ENCODE measurements around the gene CINP.
"Not testable (repeated sequence)": the region's sequence is repeated elsewhere in the genome, so short reads cannot be mapped to it uniquely, and the experiment has no call there.

The CINP gene

DNA sequence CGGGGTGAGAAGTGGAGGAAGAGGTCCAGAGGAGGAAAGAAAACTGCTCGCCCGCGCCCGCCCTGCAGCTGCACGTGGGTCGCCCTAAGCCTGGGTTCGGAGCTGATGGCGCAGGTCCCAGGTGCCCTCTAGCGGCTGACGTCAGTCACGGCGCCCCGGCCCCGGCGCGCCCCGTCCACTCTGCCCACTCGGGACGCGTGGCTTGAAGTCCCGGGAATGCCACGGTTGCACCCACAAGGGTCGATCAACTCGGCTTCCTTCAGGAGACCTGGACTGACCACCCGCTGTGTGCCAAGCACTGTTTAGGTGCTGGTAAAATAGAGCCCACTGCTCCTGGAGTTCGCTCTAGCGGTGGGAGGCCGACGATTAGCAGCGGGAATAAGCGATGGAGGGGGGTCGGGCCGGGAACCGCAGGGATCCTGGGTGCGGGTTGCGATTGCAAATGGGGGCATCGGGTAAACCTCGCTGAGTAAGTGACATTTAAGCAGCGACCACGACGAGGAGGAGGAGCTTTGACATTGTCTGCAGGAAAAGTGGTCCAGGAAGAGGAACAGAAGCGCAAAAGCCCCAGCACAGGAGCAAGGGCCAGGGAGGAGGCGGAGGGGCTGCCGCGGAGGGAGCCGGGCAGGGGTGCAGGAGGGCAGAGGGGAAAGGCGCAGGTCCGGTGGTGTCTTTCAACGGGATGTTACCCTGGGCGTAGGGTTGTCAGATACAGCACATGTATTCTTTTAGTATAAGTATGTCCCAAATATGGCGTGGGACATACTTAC is 48.3 kb downstream of the CINP start:
- Histone ChIP-seq H3K36me3 (ENCODE audit: insufficient read depth, low read length) (no peaks in the 10 kb centered on the region), H3K4me1 (ENCODE audit: insufficient read depth, low read length) (peaks cover 14% of the 10 kb centered on the region), H3K27me3 (ENCODE audit: insufficient read depth, low read length) (no peaks in the 10 kb centered on the region), H3K4me3 (ENCODE audit: low read length) (peak overlapping the region; percentile 56), H2AFZ (ENCODE audit: low read depth, low read length) (peak overlapping the region; percentile 73), H3K9me3 (ENCODE audit: low read length) (no peaks in the 10 kb centered on the region)

DNA sequence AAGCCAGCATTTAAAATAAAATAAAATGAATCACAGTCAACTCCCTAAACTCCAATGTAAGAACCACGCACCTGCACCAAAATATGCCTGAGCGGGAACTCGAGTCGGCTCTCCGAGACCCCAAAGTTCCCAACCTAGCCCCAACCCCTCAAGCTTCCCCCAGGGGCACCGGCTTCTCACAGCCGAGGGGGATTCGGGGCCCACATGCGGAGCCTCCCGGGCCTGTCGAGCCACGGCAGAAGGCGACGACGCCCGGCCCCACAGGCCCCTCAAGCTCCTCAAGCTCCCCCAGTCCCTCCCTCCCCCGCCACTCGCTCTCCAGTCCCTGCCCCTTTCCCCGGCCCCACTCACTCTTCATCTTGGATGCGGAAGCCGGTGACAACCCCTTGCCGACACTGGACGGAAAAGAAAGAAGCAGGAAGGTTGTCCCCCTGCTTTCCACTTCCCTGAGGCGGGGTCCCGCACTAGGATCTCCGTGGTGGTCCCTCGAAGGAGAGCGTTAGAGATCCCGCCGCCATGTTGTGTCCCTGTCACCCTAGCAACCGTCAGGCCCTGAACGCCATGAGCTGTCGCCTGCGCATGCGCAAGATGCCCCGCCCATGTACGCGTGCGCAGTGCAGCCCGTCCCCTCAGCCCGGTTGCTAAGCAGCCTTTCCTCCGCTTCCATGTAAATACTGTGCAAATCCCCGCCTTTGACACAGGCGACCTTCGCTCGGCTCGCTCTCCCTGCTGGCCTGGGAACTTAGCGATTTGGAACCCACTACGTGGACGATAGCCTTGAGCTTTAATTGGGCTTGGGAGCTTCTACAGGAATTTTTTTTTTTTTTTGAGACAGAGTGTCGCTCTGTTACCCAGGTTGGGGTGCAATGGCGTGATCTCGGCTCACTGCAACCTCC is 57.8 kb downstream of the CINP start, which contains the start of gene MOK:
TSS of gene MOK (minus strand) at position 554 of the 896 bp plus-strand sequence. CDS start at position 358, 196 bp downstream.
- Histone ChIP-seq H3K9me3 (ENCODE audit: low read length) (no peaks in the 10 kb centered on the region), H2AFZ (ENCODE audit: low read depth, low read length) (peak within 1 kb of the TSS; percentile 79), H3K36me3 (ENCODE audit: insufficient read depth, low read length) (no peaks in the 10 kb centered on the region), H3K4me1 (ENCODE audit: insufficient read depth, low read length) (peaks cover 8% of the 10 kb centered on the region), H3K4me3 (ENCODE audit: low read length) (peak within 1 kb of the TSS; percentile 73), H3K27me3 (ENCODE audit: insufficient read depth, low read length) (no peaks in the 10 kb centered on the region)

DNA sequence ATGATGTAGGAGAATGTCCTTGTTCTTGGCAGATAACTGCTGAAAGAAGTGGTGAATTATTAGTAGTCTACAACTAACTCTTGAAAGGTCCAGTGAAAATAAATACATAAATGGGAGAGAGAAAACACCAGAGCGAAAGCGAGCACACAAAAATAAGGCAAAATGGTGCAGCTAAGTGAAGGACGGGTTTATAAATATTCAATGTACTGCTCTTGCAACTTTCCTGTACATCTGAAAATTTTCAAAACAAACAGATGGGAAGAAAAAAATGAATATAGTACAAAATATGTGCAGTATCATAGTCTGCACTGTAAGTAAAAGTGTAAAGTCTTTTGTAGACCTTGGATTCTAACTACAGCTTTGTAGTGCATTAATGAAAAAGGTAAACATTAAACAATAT is 59.0 kb downstream of the CINP start:
- no peaks in the 10 kb centered on the region for H3K36me3 ChIP-seq (ENCODE audit: insufficient read depth, low read length)
- no peaks in the 10 kb centered on the region for H3K27me3 ChIP-seq (ENCODE audit: insufficient read depth, low read length)
- H3K4me3 ChIP-seq (ENCODE audit: low read length) = peak overlapping the region; percentile 73
- no peaks in the 10 kb centered on the region for H3K9me3 ChIP-seq (ENCODE audit: low read length)
- no peak overlapping the region for H2AFZ ChIP-seq (ENCODE audit: low read depth, low read length)
- peaks cover 8% of the 10 kb centered on the region for H3K4me1 ChIP-seq (ENCODE audit: insufficient read depth, low read length)

DNA sequence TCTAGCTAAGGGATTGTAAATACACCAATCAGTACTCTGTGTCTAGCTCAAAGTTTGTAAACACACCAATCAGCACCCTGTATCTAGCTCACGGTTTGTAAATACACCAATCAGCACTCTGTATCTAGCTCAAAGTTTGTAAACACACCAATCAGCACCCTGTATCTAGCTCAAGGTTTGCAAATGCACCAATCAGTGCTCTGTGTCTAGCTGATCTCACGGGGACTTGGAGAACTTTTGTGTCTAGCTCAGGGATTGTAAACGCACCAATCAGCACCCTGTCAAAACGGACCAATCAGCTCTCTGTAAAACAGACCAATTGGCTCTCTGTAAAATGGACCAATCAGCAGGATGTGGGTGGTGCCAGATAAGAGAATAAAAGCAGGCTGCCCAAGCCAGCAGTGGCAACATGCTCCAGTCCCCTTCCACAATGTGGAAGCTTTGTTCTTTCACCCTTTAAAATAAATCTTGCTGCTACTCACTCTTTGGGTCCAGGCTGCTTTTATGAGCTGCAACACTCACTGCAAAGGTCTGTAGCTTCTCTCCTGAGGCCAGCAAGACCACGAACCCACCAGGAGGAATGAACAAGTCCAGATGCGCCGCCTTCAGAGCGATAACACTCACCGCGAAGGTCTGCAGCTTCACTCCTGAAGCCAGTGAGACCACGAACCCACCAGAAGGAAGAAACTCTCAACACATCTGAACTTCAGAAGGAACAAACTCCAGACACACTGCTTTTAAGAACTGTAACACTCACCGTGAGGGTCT is 64.2 kb downstream of the CINP start:
- not testable (repeated sequence) for H3K36me3 ChIP-seq (ENCODE audit: insufficient read depth, low read length); H3K27me3 ChIP-seq (ENCODE audit: insufficient read depth, low read length); H2AFZ ChIP-seq (ENCODE audit: low read depth, low read length); H3K9me3 ChIP-seq (ENCODE audit: low read length); H3K4me1 ChIP-seq (ENCODE audit: insufficient read depth, low read length); H3K4me3 ChIP-seq (ENCODE audit: low read length)

Data from neuron (in vitro differentiated cells).